Cardiac fibroblast (primary cell): ENCODE results near the gene B4GALNT4.
"Not testable (repeated sequence)": the region's sequence is repeated elsewhere in the genome, so short reads cannot be mapped to it uniquely, and the experiment has no call there.

Experiments
- DNase-seq, 2 donors: peaks; one replicate each; pipeline versions ENCODE4 v3.0.0 to v3.0.0-alpha.2; 2010; ENCODE audit warnings: low read depth in 2 of 2
- H3K4me3 ChIP-seq, 2 donors: replicated peaks in 1 of 2; 1 replicate in 1 of 2; 2 replicates in 1 of 2; pipeline ENCODE4 v1.5.1; 2011; ENCODE audit warnings: low read depth in 2 of 2, low read length in 2 of 2, mild to moderate bottlenecking in 2 of 2, moderate library complexity in 1 of 2
- TF ChIP-seq, protein P1 (sequence below): IDR thresholded peaks from one replicate; pipeline ENCODE4 v1.5.1; 2011; ENCODE audit warnings: low read depth, mild to moderate bottlenecking, low read length, inconsistent platforms

The B4GALNT4 gene

DNA sequence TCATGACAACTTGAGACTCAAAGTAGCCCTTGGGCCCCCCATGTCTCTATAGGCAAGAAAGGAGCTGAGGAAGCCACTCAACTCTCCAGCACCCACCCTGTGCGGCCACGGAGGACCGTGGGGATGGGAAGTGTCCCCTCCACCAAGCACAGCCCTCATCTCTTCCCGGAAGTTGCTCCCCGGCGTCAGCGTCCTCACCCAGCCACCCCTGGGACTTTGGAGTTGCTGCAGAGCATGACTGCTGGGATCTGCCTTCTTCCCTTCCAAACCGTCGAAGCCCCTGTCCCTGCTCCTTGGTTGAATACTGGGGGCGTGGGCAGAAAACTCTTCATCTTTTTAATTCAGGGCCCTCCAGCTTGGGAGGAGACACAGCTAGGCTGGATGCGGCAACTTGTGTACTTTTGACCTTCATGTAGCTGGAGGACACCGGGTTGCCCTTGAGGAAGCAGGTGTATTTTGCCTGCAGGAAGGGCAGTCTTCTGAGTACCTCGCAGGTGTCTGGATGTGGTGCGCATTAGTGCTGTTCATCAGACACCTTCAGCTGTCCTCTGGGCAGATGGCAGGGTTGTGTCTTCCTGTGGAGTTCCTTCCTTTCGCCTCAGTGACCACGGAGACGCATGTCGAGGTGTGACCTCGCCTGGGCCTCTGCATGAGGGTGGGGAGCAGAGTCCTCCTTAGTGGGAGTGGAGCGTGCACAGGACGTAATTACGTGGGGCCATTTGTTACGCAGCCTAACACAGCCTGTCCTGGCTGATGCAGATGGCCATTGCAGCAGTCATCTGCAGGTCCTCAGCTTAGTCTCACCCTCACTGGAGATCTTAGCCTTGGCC lies 36.4 kb upstream of the B4GALNT4 start:
- H3K4me3 ChIP-seq: no peak overlapping the region
- TF ChIP-seq, protein P1, sequence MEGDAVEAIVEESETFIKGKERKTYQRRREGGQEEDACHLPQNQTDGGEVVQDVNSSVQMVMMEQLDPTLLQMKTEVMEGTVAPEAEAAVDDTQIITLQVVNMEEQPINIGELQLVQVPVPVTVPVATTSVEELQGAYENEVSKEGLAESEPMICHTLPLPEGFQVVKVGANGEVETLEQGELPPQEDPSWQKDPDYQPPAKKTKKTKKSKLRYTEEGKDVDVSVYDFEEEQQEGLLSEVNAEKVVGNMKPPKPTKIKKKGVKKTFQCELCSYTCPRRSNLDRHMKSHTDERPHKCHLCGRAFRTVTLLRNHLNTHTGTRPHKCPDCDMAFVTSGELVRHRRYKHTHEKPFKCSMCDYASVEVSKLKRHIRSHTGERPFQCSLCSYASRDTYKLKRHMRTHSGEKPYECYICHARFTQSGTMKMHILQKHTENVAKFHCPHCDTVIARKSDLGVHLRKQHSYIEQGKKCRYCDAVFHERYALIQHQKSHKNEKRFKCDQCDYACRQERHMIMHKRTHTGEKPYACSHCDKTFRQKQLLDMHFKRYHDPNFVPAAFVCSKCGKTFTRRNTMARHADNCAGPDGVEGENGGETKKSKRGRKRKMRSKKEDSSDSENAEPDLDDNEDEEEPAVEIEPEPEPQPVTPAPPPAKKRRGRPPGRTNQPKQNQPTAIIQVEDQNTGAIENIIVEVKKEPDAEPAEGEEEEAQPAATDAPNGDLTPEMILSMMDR: no peak

DNA sequence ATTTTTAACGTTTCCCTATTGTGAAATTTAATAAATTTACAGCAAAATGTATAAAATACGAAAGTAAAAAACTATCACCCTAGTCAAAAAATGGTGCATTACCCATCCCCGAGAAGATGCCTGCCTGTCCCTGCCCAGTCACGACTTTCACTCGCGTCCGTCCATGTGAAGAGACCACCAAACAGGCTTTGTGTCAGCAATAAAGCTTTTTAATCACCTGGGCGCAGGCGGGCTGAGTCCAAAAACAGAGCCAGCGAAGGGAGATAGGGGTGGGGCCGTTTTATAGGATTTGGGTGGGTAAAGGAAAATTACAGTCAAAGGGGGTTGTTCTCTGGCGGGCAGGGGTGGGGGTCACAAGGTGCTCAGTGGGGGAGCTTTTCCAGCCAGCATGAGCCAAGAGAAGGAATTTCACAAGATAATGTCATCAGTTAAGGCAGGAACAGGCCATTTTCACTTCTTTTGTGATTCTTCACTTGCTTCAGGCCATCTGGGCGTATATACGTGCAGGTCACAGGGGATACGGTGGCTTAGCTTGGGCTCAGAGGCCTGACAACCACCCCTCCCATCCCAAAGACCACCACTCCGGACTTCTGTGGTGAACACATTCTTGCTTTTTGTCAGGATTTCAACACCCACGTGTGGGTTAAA lies 35.6 kb upstream of the B4GALNT4 start:
- not testable (repeated sequence) for H3K4me3 ChIP-seq, DNase-seq

More for the DNA sequence above, 36.4 kb upstream of the B4GALNT4 start:
- DNase-seq: no peak

- TF ChIP-seq, protein P1: no peak
Measured at GRCh38 chr11:334264-334994, 34.9 kb upstream of the B4GALNT4 start.

DNA sequence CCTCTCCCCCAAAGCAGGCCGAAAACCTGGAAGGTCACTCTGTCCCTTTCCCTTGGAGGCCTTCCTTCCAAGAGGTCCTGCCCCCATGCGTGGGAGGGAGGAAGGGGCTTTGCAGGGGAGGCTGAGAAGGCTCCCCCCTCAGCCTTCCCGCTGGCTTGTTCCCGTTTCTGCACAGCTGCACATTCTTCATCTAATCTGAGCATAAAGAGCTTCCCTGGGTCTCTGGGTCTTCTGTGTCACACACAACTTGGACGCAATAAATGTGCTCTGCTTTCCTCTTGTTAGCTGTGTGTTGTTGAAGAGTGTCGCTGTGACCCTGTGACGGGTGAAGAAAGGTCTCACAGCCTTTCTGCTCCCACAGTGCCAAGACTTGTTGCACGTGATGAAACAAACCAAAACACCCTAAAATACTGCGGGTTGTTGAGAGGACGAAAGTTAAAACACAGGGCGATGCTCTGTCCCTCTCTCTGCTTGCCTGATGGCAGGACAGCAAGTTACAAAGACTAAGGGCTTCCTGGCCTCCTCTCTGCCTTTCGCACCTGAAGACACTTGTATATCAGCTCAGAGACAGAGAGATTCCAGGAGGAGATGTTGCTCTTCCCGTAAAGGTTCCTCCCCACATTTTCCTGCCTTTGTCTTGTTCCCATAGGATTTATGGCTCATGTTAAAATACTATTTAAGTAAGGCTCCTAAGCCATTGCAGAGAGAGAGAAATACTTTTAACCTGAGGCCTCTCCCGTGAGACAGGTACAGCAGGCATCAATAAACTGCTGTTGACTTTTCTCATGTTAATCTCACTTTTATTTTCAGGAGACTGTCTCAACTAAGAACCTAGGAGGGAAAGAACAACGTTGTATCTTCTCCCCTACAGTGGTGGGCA lies 33.3 kb upstream of the B4GALNT4 start:
- DNase-seq: peak in 1 of 2 donors; percentile 73
- TF ChIP-seq, protein P1: no peak
- no peak overlapping the region for H3K4me3 ChIP-seq

More at GRCh38 chr11:334264-334994, 34.9 kb upstream of the B4GALNT4 start:
- H3K4me3 ChIP-seq: no peak overlapping the region
- DNase-seq: peak in 1 of 2 donors; percentile 83

DNA sequence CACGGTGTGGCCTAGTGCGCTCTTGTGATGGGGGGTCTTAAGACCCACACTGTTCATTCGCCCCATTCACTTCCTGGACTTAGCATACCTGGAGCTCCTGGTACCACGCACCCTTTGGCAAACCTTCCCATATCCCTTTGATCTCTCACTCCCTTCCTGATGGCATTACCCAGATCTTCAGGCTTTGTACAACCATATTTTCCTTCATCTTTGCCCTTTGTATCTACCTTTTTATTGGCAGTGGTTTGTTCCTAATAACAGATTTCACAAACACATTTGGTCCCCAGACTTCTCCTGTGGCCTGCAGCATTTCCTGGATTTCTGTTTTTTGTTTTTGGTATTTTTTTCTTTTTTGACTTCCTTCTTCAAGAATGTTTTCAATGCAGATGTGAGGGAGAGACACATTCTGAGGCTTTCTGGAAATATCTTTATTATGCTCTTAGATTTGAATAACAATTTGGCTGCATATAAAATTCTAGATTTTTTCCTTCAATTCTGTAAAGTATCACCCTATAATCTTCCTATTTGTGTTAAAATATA lies 32.6 kb upstream of the B4GALNT4 start:
- TF ChIP-seq, protein P1: no peak
- DNase-seq: no peak
- H3K4me3 ChIP-seq: no peak overlapping the region

- TF ChIP-seq, protein P1: no peak
- H3K4me3 ChIP-seq: no peak overlapping the region
- DNase-seq: no peak
Measured at GRCh38 chr11:337711-338110, 31.6 kb upstream of the B4GALNT4 start.
